Measurements from ENCODE around the gene SH3D19.
"Not testable (repeated sequence)": the region's sequence is repeated elsewhere in the genome, so short reads cannot be mapped to it uniquely, and the experiment has no call there.

Gene SH3D19

DNA sequence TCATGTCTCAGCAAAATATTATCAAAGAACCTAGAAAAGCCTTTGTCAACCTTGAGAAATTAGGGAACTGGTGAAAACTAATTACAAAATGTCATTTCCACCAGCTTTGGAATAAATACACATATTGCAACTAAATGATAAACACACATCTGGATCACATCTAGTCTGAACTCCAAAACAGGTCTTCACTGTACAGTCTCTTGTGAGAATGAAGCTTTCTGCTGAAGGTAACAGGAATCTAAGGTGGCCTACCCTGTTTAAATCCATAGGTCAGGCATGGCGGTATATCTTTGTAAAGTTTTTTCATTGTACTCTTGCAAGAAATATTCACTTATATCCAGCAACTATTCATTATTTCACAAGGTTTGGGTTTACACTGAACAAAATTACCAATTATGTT is 1.7 kb downstream of the SH3D19 start:
- in situ Hi-C loops (cut with HindIII; ENCODE audit: low sequenced_read_pairs), result no loop called here
- DNase-seq (ENCODE audit: low read depth), result no peak
- H3K4me3 ChIP-seq (ENCODE audit: low read depth, low read length), result no peak overlapping the region
- TF ChIP-seq, protein P1, sequence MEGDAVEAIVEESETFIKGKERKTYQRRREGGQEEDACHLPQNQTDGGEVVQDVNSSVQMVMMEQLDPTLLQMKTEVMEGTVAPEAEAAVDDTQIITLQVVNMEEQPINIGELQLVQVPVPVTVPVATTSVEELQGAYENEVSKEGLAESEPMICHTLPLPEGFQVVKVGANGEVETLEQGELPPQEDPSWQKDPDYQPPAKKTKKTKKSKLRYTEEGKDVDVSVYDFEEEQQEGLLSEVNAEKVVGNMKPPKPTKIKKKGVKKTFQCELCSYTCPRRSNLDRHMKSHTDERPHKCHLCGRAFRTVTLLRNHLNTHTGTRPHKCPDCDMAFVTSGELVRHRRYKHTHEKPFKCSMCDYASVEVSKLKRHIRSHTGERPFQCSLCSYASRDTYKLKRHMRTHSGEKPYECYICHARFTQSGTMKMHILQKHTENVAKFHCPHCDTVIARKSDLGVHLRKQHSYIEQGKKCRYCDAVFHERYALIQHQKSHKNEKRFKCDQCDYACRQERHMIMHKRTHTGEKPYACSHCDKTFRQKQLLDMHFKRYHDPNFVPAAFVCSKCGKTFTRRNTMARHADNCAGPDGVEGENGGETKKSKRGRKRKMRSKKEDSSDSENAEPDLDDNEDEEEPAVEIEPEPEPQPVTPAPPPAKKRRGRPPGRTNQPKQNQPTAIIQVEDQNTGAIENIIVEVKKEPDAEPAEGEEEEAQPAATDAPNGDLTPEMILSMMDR (IDR thresholded peaks at IDR 0.05; ENCODE audit: low read depth, low read length, missing control alignments), result no peak

DNA sequence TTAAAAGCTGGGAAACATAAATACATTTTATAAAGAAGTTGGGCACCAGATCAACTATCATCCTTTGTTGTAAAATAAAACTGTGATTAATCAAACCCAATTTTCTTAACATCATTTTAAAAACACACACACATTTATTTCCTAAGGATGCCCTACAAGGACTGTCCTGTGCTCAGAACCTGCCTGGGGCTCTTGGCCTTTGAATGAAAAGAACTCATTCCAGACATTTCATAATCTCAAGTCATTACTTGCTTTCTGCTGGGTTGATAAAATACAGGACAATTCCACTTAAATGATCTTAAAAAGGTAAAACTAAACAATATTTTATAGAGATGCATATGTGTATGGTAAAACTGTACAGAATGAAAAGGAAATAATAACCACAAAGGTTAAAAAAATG is 2.8 kb downstream of the SH3D19 start:
- DNase-seq (ENCODE audit: low read depth), result no peak
- H3K4me3 ChIP-seq (ENCODE audit: low read depth, low read length), result no peak overlapping the region
- TF ChIP-seq, protein P1 (IDR thresholded peaks at IDR 0.05; ENCODE audit: low read depth, low read length, missing control alignments), result no peak
- in situ Hi-C loops (cut with HindIII; ENCODE audit: low sequenced_read_pairs), result no loop called here

DNA sequence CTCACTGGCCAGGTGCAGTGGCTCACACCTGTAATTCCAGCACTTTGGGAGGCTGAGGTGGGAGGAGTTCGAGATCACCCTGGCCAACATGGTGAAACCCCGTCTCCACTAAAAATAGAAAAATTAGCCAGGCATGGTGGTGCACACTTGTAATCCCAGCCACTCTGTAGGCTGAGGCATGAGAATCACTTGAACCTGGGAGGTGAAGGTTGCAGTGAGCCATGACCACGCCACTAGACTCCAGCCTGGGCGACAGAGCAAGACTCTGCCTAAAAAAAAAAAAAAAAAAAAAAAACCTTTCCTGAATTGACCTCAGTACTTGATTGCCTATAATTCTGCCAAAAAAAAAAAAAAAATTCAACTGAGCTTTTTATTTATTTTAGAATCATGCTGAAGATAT is 3.2 kb downstream of the SH3D19 start:
- H3K4me3 ChIP-seq (ENCODE audit: low read depth, low read length); in situ Hi-C loops (cut with HindIII; ENCODE audit: low sequenced_read_pairs); DNase-seq (ENCODE audit: low read depth): not testable (repeated sequence)

DNA sequence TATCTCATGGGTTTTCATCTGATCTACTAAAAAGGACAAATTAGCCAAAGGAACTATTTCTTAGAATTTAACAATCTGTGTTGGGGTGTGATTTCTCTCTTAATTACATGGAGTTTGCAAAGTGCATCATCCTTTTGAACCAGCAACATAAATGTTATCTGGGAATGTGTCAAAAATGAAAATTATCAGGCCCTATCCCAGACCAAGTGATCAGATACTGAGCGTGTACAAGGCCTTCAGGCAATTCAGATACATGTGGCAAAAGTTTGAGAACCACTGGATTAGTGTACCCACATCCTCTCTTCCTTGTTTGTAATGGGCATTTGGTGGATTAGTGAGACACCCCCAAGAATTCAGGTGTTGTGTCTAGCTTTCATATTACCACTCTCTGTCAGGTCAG is 3.8 kb downstream of the SH3D19 start:
- in situ Hi-C loops (cut with HindIII; ENCODE audit: low sequenced_read_pairs), result no loop called here
- no peak for DNase-seq (ENCODE audit: low read depth)
- TF ChIP-seq, protein P1 (IDR thresholded peaks at IDR 0.05; ENCODE audit: low read depth, low read length, missing control alignments), result no peak
- no peak overlapping the region for H3K4me3 ChIP-seq (ENCODE audit: low read depth, low read length)

DNA sequence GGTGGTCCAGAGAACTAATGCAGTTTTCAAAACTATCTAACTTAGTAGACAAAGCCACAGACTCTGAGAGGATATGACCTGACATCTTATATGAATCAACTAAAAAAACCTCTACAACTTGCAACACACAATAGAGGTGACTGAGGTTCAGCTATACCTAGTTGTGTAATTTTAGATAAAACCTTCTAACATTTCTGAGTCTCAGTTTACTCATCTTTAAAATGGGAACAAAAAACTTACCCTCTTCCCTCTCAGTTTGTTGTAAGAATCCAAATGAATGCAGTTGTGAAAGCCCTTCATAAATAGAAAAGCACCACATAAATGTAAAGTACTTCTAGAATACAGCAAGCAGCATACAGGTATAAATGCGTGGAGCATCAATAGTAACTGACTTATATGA is 5.9 kb downstream of the SH3D19 start:
- TF ChIP-seq, protein P1 (IDR thresholded peaks at IDR 0.05; ENCODE audit: low read depth, low read length, missing control alignments), result no peak
- no peak for DNase-seq (ENCODE audit: low read depth)
- no peak overlapping the region for H3K4me3 ChIP-seq (ENCODE audit: low read depth, low read length)
- in situ Hi-C loops (cut with HindIII; ENCODE audit: low sequenced_read_pairs), result no loop called here

DNA sequence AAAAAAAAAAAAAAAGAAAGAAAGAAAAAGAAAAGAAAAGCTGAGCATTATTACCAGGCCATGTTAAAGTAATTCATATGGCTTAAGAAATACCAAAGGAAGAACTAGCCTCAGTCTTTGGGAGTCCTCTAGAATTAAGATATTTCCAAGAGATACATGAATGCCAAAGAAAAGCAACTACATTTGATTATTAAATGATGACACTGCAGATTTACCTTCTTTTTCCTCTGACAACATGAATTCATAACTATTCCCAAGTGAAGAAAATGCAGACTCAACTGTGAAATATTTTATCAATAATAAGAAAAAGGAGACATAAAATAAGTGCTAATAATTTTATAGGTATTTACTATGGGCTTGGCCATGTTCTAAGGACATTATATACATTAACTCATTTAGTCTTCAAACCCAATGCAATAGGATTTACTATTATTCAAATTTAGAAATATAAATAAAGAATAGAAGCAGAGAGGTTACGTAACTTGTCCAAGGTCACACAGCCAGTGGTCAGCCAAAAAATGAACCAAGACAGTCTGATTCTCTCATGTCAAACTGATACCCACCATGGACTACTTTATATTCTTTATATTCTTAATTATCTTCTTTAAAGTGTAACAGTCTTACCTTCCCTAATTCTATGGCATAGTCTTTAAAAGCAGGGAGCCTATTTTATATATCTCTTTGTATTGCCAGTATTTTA is 6.9 kb downstream of the SH3D19 start:
- TF ChIP-seq, protein P1 (IDR thresholded peaks at IDR 0.05; ENCODE audit: low read depth, low read length, missing control alignments), result no peak
- DNase-seq (ENCODE audit: low read depth), result no peak
- in situ Hi-C loops (cut with HindIII; ENCODE audit: low sequenced_read_pairs), result no loop called here

DNA sequence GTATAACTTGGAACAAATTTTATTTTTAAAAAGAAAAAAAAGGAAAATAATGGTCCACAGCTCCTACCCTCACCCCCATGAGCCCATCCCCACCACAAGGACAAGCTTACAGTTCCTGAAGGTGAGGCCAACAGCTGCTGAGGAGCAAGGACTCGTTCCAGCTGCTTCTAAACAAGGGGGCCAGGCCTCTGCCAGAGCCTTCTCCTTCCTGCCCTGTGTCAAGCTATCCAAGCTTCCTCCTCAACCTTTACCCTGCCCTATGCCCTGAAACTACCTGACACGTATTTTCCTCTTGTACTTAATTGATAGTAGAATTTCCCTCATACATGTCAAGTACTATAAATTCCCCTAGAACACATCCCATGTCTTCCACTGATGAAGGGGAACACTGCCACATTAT is 8.8 kb downstream of the SH3D19 start:
- DNase-seq (ENCODE audit: low read depth), result no peak
- in situ Hi-C loops (cut with HindIII; ENCODE audit: low sequenced_read_pairs), result no loop called here
- TF ChIP-seq, protein P1 (IDR thresholded peaks at IDR 0.05; ENCODE audit: low read depth, low read length, missing control alignments), result no peak
- no peak overlapping the region for H3K4me3 ChIP-seq (ENCODE audit: low read depth, low read length)

More for the DNA sequence above, 6.9 kb downstream of the SH3D19 start:
- H3K4me3 ChIP-seq (ENCODE audit: low read depth, low read length), result no peak overlapping the region

All from astrocyte of the cerebellum (primary cell).